SK-N-SH treated with all-trans-retinoic acid at 6 μM for 48 hours (cell line): ENCODE measurements around the gene ATP6V1F.

Source experiments
- ARNTL ChIP-seq: fragments of 450-650 bp; formaldehyde crosslinking; IDR thresholded peaks from 2 replicates; pipeline ENCODE4 v1.5.0; 2020; ENCODE audit warnings: low read depth, mild to moderate bottlenecking, moderate library complexity, borderline replicate concordance
- BACH2 ChIP-seq: fragments of 250-450 bp; sonication (Bioruptor Pico); IDR thresholded peaks from 2 replicates; pipeline ENCODE4 v1.9.0; 2021; ENCODE audit warnings: mild to moderate bottlenecking, borderline replicate concordance
- CSDC2 ChIP-seq: fragments of 250-450 bp; sonication (Bioruptor Pico); IDR thresholded peaks from 2 replicates; pipeline ENCODE4 v1.5.0; 2020; ENCODE audit warnings: mild to moderate bottlenecking, moderate library complexity
- CSRNP3 ChIP-seq: fragments of 250-450 bp; sonication (Bioruptor Pico); IDR thresholded peaks from 2 replicates; pipeline ENCODE4 v1.5.1; 2021; ENCODE audit warnings: mild to moderate bottlenecking, moderate library complexity
- GLIS3 ChIP-seq: fragments of 250-450 bp; sonication (Bioruptor Pico); IDR thresholded peaks from 2 replicates; pipeline ENCODE4 v1.5.0; 2020; ENCODE audit warnings: mild to moderate bottlenecking, moderate library complexity
- PPARA ChIP-seq: fragments of 250-450 bp; sonication (Bioruptor Pico); IDR thresholded peaks from 2 replicates; pipeline ENCODE4 v1.5.0; 2020; ENCODE audit warnings: mild to moderate bottlenecking, borderline replicate concordance
- RARB ChIP-seq: fragments of 250-450 bp; sonication (Bioruptor Pico); IDR thresholded peaks from 2 replicates; pipeline ENCODE4 v1.8.0; 2021; ENCODE audit warnings: mild to moderate bottlenecking, moderate library complexity
- SNAI2 ChIP-seq: fragments of 250-450 bp; sonication (Bioruptor Pico); IDR thresholded peaks from 2 replicates; pipeline ENCODE4 v1.5.0; 2020; ENCODE audit warnings: mild to moderate bottlenecking, moderate library complexity
- ZC3H10 ChIP-seq: fragments of 250-450 bp; sonication (Bioruptor Pico); IDR thresholded peaks from 2 replicates; pipeline ENCODE4 v1.5.1; 2021; ENCODE audit warnings: mild to moderate bottlenecking, moderate library complexity
- ZFP3 ChIP-seq: fragments of 250-450 bp; sonication (Bioruptor Pico); IDR thresholded peaks from 2 replicates; pipeline ENCODE4 v1.5.0; 2020; ENCODE audit warnings: mild to moderate bottlenecking, moderate library complexity
- ZFP30 ChIP-seq: fragments of 450-650 bp; formaldehyde crosslinking; IDR thresholded peaks from 2 replicates; pipeline ENCODE4 v1.5.0; 2022; ENCODE audit warnings: mild to moderate bottlenecking, moderate library complexity
- ZNF70 ChIP-seq: fragments of 450-650 bp; formaldehyde crosslinking; IDR thresholded peaks from 2 replicates; pipeline ENCODE4 v1.5.0; 2020; ENCODE audit warnings: mild to moderate bottlenecking, moderate library complexity
- TF ChIP-seq, protein P1 (sequence below): fragments of 250-450 bp; sonication (Bioruptor Pico); IDR thresholded peaks from 2 replicates; pipeline ENCODE4 v1.5.1; 2020; ENCODE audit warnings: low read depth, mild to moderate bottlenecking, moderate library complexity
- TF ChIP-seq, protein P2 (sequence below): fragments of 250-450 bp; sonication (Bioruptor Pico); IDR thresholded peaks from 2 replicates; pipeline ENCODE4 v1.8.0; 2020; ENCODE audit warnings: mild to moderate bottlenecking, moderate library complexity, borderline replicate concordance

DNA sequence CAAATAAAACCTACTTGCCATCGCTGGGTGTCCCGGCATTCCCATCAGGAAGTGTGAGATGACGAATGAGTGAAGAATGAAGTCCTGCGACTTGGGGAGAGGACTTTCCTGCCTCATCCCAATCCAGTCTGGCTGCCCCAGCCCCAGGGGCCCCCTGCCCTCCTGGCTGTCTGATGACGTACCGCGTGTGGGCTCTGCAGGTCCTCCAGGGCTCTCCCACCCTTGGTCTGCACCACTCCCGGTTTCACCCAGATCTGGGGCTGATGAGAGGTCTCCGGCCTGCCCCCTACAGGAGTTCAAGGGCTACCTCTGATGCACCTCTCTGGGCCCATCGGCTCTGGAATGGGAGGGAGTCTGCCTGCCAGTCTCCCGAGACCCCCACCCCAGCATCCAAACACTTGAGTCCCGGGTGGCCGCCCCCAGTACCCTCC is 9.8 kb downstream of the ATP6V1F start:
- TF ChIP-seq ZFP30 (CRISPR knock-in tag) (no peak), GLIS3 (CRISPR knock-in tag) (no peak), ZC3H10 (CRISPR knock-in tag) (no peak), CSDC2 (CRISPR knock-in tag) (no peak), BACH2 (CRISPR knock-in tag) (no peak), ARNTL (no peak), SNAI2 (no peak), RARB (CRISPR knock-in tag) (no peak), ZNF70 (CRISPR knock-in tag) (no peak), ZFP3 (CRISPR knock-in tag) (no peak), CSRNP3 (CRISPR knock-in tag) (no peak), PPARA (no peak)
- TF ChIP-seq, protein P1, sequence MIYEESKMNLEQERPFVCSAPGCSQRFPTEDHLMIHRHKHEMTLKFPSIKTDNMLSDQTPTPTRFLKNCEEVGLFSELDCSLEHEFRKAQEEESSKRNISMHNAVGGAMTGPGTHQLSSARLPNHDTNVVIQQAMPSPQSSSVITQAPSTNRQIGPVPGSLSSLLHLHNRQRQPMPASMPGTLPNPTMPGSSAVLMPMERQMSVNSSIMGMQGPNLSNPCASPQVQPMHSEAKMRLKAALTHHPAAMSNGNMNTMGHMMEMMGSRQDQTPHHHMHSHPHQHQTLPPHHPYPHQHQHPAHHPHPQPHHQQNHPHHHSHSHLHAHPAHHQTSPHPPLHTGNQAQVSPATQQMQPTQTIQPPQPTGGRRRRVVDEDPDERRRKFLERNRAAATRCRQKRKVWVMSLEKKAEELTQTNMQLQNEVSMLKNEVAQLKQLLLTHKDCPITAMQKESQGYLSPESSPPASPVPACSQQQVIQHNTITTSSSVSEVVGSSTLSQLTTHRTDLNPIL (CRISPR knock-in tag): no peak
- TF ChIP-seq, protein P2, sequence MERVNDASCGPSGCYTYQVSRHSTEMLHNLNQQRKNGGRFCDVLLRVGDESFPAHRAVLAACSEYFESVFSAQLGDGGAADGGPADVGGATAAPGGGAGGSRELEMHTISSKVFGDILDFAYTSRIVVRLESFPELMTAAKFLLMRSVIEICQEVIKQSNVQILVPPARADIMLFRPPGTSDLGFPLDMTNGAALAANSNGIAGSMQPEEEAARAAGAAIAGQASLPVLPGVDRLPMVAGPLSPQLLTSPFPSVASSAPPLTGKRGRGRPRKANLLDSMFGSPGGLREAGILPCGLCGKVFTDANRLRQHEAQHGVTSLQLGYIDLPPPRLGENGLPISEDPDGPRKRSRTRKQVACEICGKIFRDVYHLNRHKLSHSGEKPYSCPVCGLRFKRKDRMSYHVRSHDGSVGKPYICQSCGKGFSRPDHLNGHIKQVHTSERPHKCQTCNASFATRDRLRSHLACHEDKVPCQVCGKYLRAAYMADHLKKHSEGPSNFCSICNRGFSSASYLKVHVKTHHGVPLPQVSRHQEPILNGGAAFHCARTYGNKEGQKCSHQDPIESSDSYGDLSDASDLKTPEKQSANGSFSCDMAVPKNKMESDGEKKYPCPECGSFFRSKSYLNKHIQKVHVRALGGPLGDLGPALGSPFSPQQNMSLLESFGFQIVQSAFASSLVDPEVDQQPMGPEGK (CRISPR knock-in tag): no peak
